Upper lobe of left lung (tissue), 6 donors: Measurements from ENCODE around the gene CDYL. TPM values are rescaled to one million over a fixed set of nuclear protein-coding genes. Genes with fewer than 3 reads are reported as not detected.

Experiments used
- ATAC-seq, 2 donors: fragments of 200-7000 bp; cut with Tn5 transposase; one replicate each; pipeline ENCODE4 v1.9.1; 2022; ENCODE audit warnings: mild to moderate bottlenecking in 2 of 2, moderate library complexity in 2 of 2; ENCODE audit not compliant: low FRiP score in 2 of 2
- DNase-seq, 2 donors: peaks; one replicate each; pipeline ENCODE4 v3.0.0-alpha.2; 2019 to 2020
- H3K27ac ChIP-seq, 4 donors: fragments of 200-600 bp; sonication (generic); one replicate each; pipeline ENCODE4 v1.5.1; 2016 to 2019
- H3K27me3 ChIP-seq, 4 donors: fragments of 200-600 bp; sonication (generic); one replicate each; pipeline ENCODE4 v1.5.1; 2017 to 2019
- H3K36me3 ChIP-seq, 4 donors: fragments of 200-600 bp; sonication (generic); one replicate each; pipeline ENCODE4 v1.5.1; 2016 to 2019
- H3K4me1 ChIP-seq, 4 donors: fragments of 200-600 bp; sonication (generic); one replicate each; pipeline ENCODE4 v1.5.1; 2018 to 2019
- H3K4me3 ChIP-seq, 4 donors: fragments of 200-600 bp; sonication (generic); one replicate each; pipeline ENCODE4 v1.5.1; 2017 to 2019; ENCODE audit warnings: mild to moderate bottlenecking in 2 of 4, moderate library complexity in 1 of 4
- H3K9me3 ChIP-seq, 4 donors: fragments of 200-600 bp; sonication (generic); one replicate each; pipeline ENCODE4 v1.5.1; 2018 to 2019
- EP300 ChIP-seq, 4 donors: sonication (generic); formaldehyde crosslinking; IDR thresholded peaks; one replicate each; pipeline ENCODE4 v1.5.1; 2017; ENCODE audit warnings: antibody characterized with exemption in 4 of 4, control low read depth in 2 of 4
- POLR2A ChIP-seq, 4 donors: fragments of 450-650 bp; IDR thresholded peaks; one replicate each; pipeline ENCODE4 v1.5.1; 2016 to 2017; ENCODE audit warnings: antibody characterized with exemption in 4 of 4, mild to moderate bottlenecking in 2 of 4
- POLR2AphosphoS5 ChIP-seq, 2 donors: sonication (generic); formaldehyde crosslinking; IDR thresholded peaks; one replicate each; pipeline ENCODE4 v1.5.1; 2017; ENCODE audit warnings: antibody characterized with exemption in 2 of 2
- WGBS, 2 donors: methylation state at CpG; one replicate each; pipeline ENCODE4 v1.1.5; 2017 to 2018; 5-methylcytosine and 5-hydroxymethylcytosine counted together
- total RNA-seq, 6 donors: library from RNA; depleted of rRNA in 4 of 6; stranded (reverse); fragments of >200 nt in 4 of 6; gene quantifications; one replicate each; pipeline versions ENCODE4 v1.1.0 to v1.2.1, GENCODE V29; 2016 to 2021
- TF ChIP-seq, protein P1 (sequence below), 6 experiments: fragments of 450-650 bp in 4 of 6; fragments of 200-600 bp in 2 of 6; sonication (generic) in 2 of 6; IDR thresholded peaks; one replicate each; pipeline ENCODE4 v1.5.1; 2016 to 2019; ENCODE audit warnings: antibody characterized with exemption in 6 of 6
- donor health status: DM: no; HTN: no; CAD: no; lungs with moderate emphysema.
- donor health status: DM: no; HTN: yes; CAD: no; lungs with severe emphysema.

CDYL gene
- total RNA-seq, 6 donors from 2014 or later: 17.6 to 48.9 (median 32.9) TPM

DNA sequence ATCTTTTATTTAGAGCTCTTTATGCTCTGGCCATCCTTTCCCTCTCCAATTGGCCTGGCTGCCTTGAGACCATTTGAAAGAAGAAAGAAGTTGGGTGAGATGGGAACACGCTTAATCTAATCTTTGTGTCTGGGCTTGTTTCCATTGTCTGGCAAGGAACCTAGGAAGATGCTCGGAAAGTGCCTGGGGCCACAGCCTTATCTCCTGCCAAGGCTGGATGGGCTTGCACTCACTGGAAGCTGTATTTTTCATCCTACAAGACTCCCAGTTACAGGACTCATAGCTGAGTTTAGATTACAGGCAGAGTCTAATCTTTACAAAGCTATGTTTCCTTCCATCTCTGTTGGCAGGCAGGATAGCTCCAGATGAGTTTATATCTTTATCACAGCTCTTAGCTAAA, 33.1 kb upstream of the CDYL start:
- no peaks in the 10 kb centered on the region for H3K9me3 ChIP-seq
- no peaks in the 10 kb centered on the region for H3K36me3 ChIP-seq
- ATAC-seq (peak in 1 of 2 donors; percentile 49), DNase-seq (no peak)
- H3K4me1 ChIP-seq: no peaks in the 10 kb centered on the region
- WGBS, 2 donors: 79 to 82% methylated on average over 2 of the region's 2 CpGs
- TF ChIP-seq, protein P1, sequence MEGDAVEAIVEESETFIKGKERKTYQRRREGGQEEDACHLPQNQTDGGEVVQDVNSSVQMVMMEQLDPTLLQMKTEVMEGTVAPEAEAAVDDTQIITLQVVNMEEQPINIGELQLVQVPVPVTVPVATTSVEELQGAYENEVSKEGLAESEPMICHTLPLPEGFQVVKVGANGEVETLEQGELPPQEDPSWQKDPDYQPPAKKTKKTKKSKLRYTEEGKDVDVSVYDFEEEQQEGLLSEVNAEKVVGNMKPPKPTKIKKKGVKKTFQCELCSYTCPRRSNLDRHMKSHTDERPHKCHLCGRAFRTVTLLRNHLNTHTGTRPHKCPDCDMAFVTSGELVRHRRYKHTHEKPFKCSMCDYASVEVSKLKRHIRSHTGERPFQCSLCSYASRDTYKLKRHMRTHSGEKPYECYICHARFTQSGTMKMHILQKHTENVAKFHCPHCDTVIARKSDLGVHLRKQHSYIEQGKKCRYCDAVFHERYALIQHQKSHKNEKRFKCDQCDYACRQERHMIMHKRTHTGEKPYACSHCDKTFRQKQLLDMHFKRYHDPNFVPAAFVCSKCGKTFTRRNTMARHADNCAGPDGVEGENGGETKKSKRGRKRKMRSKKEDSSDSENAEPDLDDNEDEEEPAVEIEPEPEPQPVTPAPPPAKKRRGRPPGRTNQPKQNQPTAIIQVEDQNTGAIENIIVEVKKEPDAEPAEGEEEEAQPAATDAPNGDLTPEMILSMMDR (IDR thresholded peaks at IDR 0.05): no peak
- no peak for TF ChIP-seq EP300 (IDR thresholded peaks at IDR 0.05)
- no peak for TF ChIP-seq POLR2AphosphoS5 (IDR thresholded peaks at IDR 0.05)
- H3K27me3 ChIP-seq: no peaks in the 10 kb centered on the region
- H3K4me3 ChIP-seq: no peak overlapping the region
- no peak overlapping the region for H3K27ac ChIP-seq

DNA sequence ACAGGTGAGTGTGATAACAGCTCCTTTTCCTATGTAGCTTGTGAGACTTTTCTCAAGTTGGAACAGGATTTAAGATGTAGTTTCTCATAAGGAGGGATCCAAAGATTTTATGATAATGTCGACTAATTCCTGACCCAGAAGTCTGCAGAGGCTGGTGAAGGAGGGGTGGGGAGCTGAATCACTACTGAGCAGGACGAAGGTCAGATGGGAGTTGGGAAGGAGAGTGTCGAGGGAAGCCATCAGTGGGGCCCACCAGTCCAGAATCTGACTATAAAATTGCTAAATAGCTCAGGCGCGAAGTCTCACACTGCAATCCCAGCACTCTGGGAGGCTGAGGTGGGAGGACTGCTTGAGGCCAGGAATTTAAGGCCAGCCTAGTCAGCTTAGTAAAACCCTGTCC, 32.3 kb upstream of the CDYL start:
- no peak for DNase-seq
- WGBS, 2 donors: 83% methylated on average over 5 of the region's 5 CpGs
- TF ChIP-seq, protein P1 (IDR thresholded peaks at IDR 0.05): no peak
- TF ChIP-seq POLR2A (IDR thresholded peaks at IDR 0.05): no peak
- TF ChIP-seq EP300 (IDR thresholded peaks at IDR 0.05): no peak
- TF ChIP-seq POLR2AphosphoS5 (IDR thresholded peaks at IDR 0.05): no peak
- Histone ChIP-seq H3K36me3 (no peaks in the 10 kb centered on the region), H3K9me3 (no peaks in the 10 kb centered on the region), H3K4me3 (no peak overlapping the region), H3K27ac (no peak overlapping the region), H3K27me3 (no peaks in the 10 kb centered on the region), H3K4me1 (no peaks in the 10 kb centered on the region)
- ATAC-seq: no peak

DNA sequence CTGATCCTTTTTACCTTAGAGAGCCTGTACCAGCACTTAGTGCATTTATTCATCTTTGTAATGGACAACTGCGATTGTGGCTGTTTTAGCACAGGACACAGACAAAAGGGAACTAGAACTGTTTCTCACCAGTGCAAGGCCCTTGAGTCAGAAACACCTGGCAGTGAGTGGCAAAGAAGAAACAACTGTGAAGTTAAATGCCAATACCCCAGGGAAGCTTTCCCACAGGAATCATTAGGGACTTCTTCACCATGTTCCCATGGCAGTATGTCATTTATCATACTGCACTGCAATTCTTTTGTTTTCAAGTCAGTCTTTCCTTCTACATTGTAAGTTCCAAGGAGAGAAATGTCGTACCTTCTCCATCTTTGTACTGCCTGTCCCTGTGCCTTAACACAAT, 28.6 kb upstream of the CDYL start:
- DNase-seq: no peak
- no peaks in the 10 kb centered on the region for H3K9me3 ChIP-seq
- 76 to 94% methylated on average over 2 of the region's 2 CpGs for WGBS, 2 donors
- no peak overlapping the region for H3K4me3 ChIP-seq
- ATAC-seq: no peak
- TF ChIP-seq POLR2AphosphoS5 (IDR thresholded peaks at IDR 0.05) (no peak), EP300 (IDR thresholded peaks at IDR 0.05) (no peak), POLR2A (IDR thresholded peaks at IDR 0.05) (no peak)
- TF ChIP-seq, protein P1 (IDR thresholded peaks at IDR 0.05): no peak
- no peaks in the 10 kb centered on the region for H3K36me3 ChIP-seq
- no peaks in the 10 kb centered on the region for H3K4me1 ChIP-seq
- no peaks in the 10 kb centered on the region for H3K27me3 ChIP-seq
- no peak overlapping the region for H3K27ac ChIP-seq

DNA sequence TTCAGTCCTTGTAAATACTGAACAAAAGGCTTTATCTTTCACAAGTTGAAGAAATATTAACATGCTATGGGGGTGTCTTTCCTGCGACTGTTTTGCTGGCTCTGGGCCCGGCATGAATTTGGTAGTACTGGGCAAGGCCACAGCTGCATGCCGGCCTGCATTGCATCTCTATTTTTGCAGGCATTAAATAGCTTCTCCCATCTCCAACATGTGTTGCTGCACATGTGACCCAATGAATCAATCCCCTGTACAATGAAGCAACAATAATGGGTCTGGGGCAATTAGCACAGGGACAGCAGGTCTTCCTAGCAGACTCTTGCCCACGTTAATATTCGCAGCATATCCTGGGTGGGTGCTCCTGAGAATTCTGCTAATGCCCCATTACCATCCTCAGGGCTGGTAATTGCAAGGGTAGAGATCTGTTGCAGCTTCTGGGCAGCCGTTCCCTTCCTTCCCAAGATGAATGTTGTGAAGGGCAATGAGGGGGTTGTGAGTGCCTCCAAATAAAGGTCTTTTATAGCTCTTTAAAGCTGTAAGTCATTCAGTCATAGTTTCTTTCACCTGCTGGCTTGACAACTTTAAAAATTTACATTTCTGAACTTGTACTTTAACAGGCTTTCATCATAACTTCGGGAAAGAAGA, 24.3 kb upstream of the CDYL start:
- no peak overlapping the region for H3K4me3 ChIP-seq
- no peaks in the 10 kb centered on the region for H3K36me3 ChIP-seq
- H3K4me1 ChIP-seq: no peaks in the 10 kb centered on the region
- TF ChIP-seq POLR2A (IDR thresholded peaks at IDR 0.05) (no peak), POLR2AphosphoS5 (IDR thresholded peaks at IDR 0.05) (no peak), EP300 (IDR thresholded peaks at IDR 0.05) (no peak)
- TF ChIP-seq, protein P1 (IDR thresholded peaks at IDR 0.05): no peak
- no peak for DNase-seq
- no peak overlapping the region for H3K27ac ChIP-seq
- H3K27me3 ChIP-seq: no peaks in the 10 kb centered on the region
- no peak for ATAC-seq
- 71 to 75% methylated on average over 7 of the region's 7 CpGs for WGBS, 2 donors
- no peaks in the 10 kb centered on the region for H3K9me3 ChIP-seq

DNA sequence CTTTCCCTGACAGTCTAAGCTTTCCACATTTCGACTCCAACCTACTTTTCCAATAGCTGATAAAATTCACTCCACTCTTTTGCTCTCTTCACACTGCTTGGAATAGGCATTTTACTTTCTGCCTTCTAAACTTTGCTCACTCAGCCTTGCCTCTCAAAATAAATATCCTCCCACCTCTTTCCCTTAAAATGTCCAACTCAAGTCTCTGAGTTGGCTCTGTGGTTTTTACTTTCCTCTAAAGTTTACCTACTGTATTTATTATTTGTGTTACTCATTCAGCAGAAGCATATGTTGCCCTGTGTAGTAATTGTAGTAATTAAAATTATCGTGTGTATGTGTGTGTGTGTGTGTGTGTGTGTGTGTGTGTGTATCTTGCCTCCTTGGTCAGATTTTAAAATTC, 20.0 kb upstream of the CDYL start:
- Histone ChIP-seq H3K9me3 (no peaks in the 10 kb centered on the region), H3K36me3 (no peaks in the 10 kb centered on the region), H3K4me3 (no peak overlapping the region), H3K4me1 (no peaks in the 10 kb centered on the region), H3K27ac (no peak overlapping the region), H3K27me3 (no peaks in the 10 kb centered on the region)
- ATAC-seq (no peak), DNase-seq (no peak)
- TF ChIP-seq, protein P1 (IDR thresholded peaks at IDR 0.05): no peak
- TF ChIP-seq POLR2AphosphoS5 (IDR thresholded peaks at IDR 0.05) (no peak), POLR2A (IDR thresholded peaks at IDR 0.05) (no peak), EP300 (IDR thresholded peaks at IDR 0.05) (no peak)
- WGBS, 2 donors: 70 to 88% methylated on average over 2 of the region's 2 CpGs
